ENCODE results near the gene NEK10.

NEK10 gene

GRCh38 chr3:27171113-27171512 is 198.1 kb downstream of the NEK10 start:
- DNase-seq (ENCODE audit: low spot score in 2 of 2) (no peak), ATAC-seq (replicated peaks; ENCODE audit: extremely low read depth, poor library complexity, severe bottlenecking) (no peak)
- Mint-ChIP-seq H3K27me3 (peaks cover 8% of the 10 kb centered on the region), H3K36me3 (ENCODE audit: insufficient read depth) (peaks cover 2% of the 10 kb centered on the region), H3K27ac (ENCODE audit: low read depth) (no peak overlapping the region), H3K4me3 (no peak overlapping the region), H3K4me1 (no peaks in the 10 kb centered on the region), H3K9me3 (no peaks in the 10 kb centered on the region)

GRCh38 chr3:27166888-27167287 is 202.3 kb downstream of the NEK10 start:
- DNase-seq (ENCODE audit: low spot score in 2 of 2) (no peak), ATAC-seq (replicated peaks; ENCODE audit: extremely low read depth, poor library complexity, severe bottlenecking) (no peak)
- no peak overlapping the region for H3K27ac Mint-ChIP-seq (ENCODE audit: low read depth)
- peaks cover 8% of the 10 kb centered on the region for H3K27me3 Mint-ChIP-seq
- H3K4me3 Mint-ChIP-seq: no peak overlapping the region
- no peaks in the 10 kb centered on the region for H3K4me1 Mint-ChIP-seq
- no peaks in the 10 kb centered on the region for H3K9me3 Mint-ChIP-seq
- peaks cover 2% of the 10 kb centered on the region for H3K36me3 Mint-ChIP-seq (ENCODE audit: insufficient read depth)

- H3K4me3 Mint-ChIP-seq: no peak overlapping the region
- ATAC-seq (replicated peaks; ENCODE audit: extremely low read depth, poor library complexity, severe bottlenecking) (no peak), DNase-seq (ENCODE audit: low spot score in 2 of 2) (no peak)
- no peaks in the 10 kb centered on the region for H3K4me1 Mint-ChIP-seq
- H3K9me3 Mint-ChIP-seq: no peaks in the 10 kb centered on the region
- peaks cover 2% of the 10 kb centered on the region for H3K36me3 Mint-ChIP-seq (ENCODE audit: insufficient read depth)
- no peak overlapping the region for H3K27ac Mint-ChIP-seq (ENCODE audit: low read depth)
- peaks cover 8% of the 10 kb centered on the region for H3K27me3 Mint-ChIP-seq
Measured at GRCh38 chr3:27165321-27165721, 203.9 kb downstream of the NEK10 start.

DNA sequence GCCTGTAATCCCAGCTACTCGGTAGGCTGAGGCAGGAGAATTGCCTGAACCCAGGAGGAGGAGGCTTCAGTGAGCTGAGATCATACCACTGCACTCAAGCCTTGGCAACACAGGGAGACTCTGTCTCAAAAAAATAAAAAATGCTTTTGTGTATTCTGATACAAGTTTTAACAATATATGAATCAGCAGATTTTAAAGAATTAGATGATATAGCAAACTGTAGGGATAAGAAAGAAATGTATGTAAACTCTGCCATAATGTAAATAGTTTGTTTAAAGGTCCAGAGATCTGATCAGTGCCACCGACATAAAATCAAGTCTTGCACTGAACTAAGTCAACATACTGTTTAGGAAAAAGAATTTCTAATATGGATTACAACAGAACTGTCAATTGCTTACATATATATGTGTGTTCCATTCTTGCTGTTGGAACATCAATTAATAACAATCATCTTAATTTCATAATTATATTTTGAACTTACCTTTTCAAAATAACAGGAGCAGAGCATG is 208.3 kb downstream of the NEK10 start:
- no peaks in the 10 kb centered on the region for H3K27me3 Mint-ChIP-seq
- H3K4me3 Mint-ChIP-seq: no peak overlapping the region
- ATAC-seq (replicated peaks; ENCODE audit: extremely low read depth, poor library complexity, severe bottlenecking) (no peak), DNase-seq (ENCODE audit: low spot score in 2 of 2) (no peak)
- H3K36me3 Mint-ChIP-seq (ENCODE audit: insufficient read depth): no peaks in the 10 kb centered on the region
- H3K27ac Mint-ChIP-seq (ENCODE audit: low read depth): no peak overlapping the region
- H3K4me1 Mint-ChIP-seq: no peaks in the 10 kb centered on the region
- H3K9me3 Mint-ChIP-seq: no peaks in the 10 kb centered on the region

- no peaks in the 10 kb centered on the region for H3K9me3 Mint-ChIP-seq
- no peaks in the 10 kb centered on the region for H3K36me3 Mint-ChIP-seq (ENCODE audit: insufficient read depth)
- no peaks in the 10 kb centered on the region for H3K27me3 Mint-ChIP-seq
- ATAC-seq (replicated peaks; ENCODE audit: extremely low read depth, poor library complexity, severe bottlenecking) (no peak), DNase-seq (ENCODE audit: low spot score in 2 of 2) (no peak)
- H3K4me3 Mint-ChIP-seq: no peak overlapping the region
- H3K4me1 Mint-ChIP-seq: no peaks in the 10 kb centered on the region
- no peak overlapping the region for H3K27ac Mint-ChIP-seq (ENCODE audit: low read depth)
Measured at GRCh38 chr3:27160146-27160545, 209.0 kb downstream of the NEK10 start.

DNA sequence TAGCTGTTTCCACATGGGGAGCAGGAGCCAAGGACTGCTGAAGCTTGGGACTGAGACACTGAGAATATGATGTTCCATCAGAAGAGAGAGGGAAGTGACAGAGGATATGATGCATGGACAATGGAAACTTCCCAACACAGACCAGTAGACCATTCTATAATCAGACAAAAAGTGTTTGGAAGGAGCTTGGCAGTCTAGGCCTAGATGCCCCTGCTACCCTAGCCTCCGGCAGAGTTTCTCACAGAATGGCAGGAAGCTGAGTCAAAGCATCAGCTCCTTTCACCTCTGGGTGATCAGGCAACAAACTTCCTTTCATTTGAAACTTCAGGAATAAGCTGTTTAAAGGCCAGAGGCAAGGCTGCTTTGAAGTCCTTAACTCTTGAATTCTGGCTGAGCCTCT is 222.0 kb downstream of the NEK10 start:
- DNase-seq (ENCODE audit: low spot score in 2 of 2) (no peak), ATAC-seq (replicated peaks; ENCODE audit: extremely low read depth, poor library complexity, severe bottlenecking) (no peak)
- no peak overlapping the region for H3K4me3 Mint-ChIP-seq
- no peaks in the 10 kb centered on the region for H3K4me1 Mint-ChIP-seq
- no peaks in the 10 kb centered on the region for H3K9me3 Mint-ChIP-seq
- peaks cover 15% of the 10 kb centered on the region for H3K27me3 Mint-ChIP-seq
- no peak overlapping the region for H3K27ac Mint-ChIP-seq (ENCODE audit: low read depth)
- H3K36me3 Mint-ChIP-seq (ENCODE audit: insufficient read depth): no peaks in the 10 kb centered on the region

DNA sequence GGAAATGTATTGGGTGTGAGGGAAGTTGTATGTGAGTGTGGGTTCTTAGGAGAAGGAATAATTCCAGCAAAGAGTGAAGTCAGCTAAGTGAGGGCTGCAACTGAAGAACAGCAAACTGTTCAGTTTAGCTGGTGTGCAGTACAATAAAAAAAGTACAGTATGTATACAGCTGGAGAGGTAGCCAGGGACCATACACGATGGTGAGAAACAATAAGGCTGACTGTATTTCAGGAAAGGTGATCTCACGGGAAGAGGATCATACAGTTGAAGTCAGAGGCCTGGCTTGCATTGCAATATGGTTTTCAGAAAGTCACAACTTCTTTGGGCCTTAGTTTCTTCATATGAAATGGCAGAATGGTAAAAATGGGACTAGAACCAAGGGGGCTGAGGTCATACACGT is 222.4 kb downstream of the NEK10 start:
- no peaks in the 10 kb centered on the region for H3K4me1 Mint-ChIP-seq
- H3K27ac Mint-ChIP-seq (ENCODE audit: low read depth): no peak overlapping the region
- no peak for ATAC-seq (replicated peaks; ENCODE audit: extremely low read depth, poor library complexity, severe bottlenecking)
- no peaks in the 10 kb centered on the region for H3K9me3 Mint-ChIP-seq
- H3K27me3 Mint-ChIP-seq: peaks cover 11% of the 10 kb centered on the region
- no peak overlapping the region for H3K4me3 Mint-ChIP-seq
- no peaks in the 10 kb centered on the region for H3K36me3 Mint-ChIP-seq (ENCODE audit: insufficient read depth)
- DNase-seq (ENCODE audit: low spot score in 2 of 2): no peak

GRCh38 chr3:27145719-27146118 is 223.5 kb downstream of the NEK10 start:
- no peak overlapping the region for H3K27ac Mint-ChIP-seq (ENCODE audit: low read depth)
- no peaks in the 10 kb centered on the region for H3K9me3 Mint-ChIP-seq
- H3K36me3 Mint-ChIP-seq (ENCODE audit: insufficient read depth): no peaks in the 10 kb centered on the region
- no peaks in the 10 kb centered on the region for H3K4me1 Mint-ChIP-seq
- H3K4me3 Mint-ChIP-seq: no peak overlapping the region
- no peaks in the 10 kb centered on the region for H3K27me3 Mint-ChIP-seq
- DNase-seq (ENCODE audit: low spot score in 2 of 2) (no peak), ATAC-seq (replicated peaks; ENCODE audit: extremely low read depth, poor library complexity, severe bottlenecking) (no peak)

DNA sequence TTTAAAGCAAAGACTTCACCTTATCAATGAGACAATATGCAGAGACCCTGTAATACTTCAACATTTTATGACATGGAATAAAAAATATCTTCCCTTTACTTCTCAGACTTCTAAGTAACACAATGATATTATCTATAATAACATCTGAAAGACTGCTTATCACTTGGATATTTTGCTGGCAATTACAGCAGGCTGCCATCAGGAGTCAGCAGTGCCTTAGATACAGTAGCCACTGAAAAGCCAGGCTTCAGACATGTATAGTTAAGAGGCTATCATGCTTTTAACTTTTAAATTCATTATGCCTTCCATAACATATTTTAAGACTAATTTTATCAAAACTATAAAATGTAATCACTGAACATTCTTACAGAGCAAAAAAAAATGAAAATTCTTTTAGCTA is 227.5 kb downstream of the NEK10 start:
- Mint-ChIP-seq H3K9me3 (no peaks in the 10 kb centered on the region), H3K27me3 (peaks cover 13% of the 10 kb centered on the region), H3K4me1 (no peaks in the 10 kb centered on the region), H3K27ac (ENCODE audit: low read depth) (no peak overlapping the region), H3K36me3 (ENCODE audit: insufficient read depth) (no peaks in the 10 kb centered on the region), H3K4me3 (no peak overlapping the region)
- ATAC-seq (replicated peaks; ENCODE audit: extremely low read depth, poor library complexity, severe bottlenecking) (no peak), DNase-seq (ENCODE audit: low spot score in 2 of 2) (no peak)

GRCh38 chr3:27138562-27138961 is 230.6 kb downstream of the NEK10 start:
- peaks cover 13% of the 10 kb centered on the region for H3K27me3 Mint-ChIP-seq
- DNase-seq (ENCODE audit: low spot score in 2 of 2): no peak
- H3K4me1 Mint-ChIP-seq: no peaks in the 10 kb centered on the region
- no peak overlapping the region for H3K27ac Mint-ChIP-seq (ENCODE audit: low read depth)
- no peaks in the 10 kb centered on the region for H3K9me3 Mint-ChIP-seq
- ATAC-seq (replicated peaks; ENCODE audit: extremely low read depth, poor library complexity, severe bottlenecking): no peak
- H3K4me3 Mint-ChIP-seq: no peak overlapping the region
- H3K36me3 Mint-ChIP-seq (ENCODE audit: insufficient read depth): no peaks in the 10 kb centered on the region

- ATAC-seq (replicated peaks; ENCODE audit: extremely low read depth, poor library complexity, severe bottlenecking) (no peak), DNase-seq (ENCODE audit: low spot score in 2 of 2) (no peak)
- Mint-ChIP-seq H3K9me3 (no peaks in the 10 kb centered on the region), H3K36me3 (ENCODE audit: insufficient read depth) (no peaks in the 10 kb centered on the region), H3K27me3 (peaks cover 13% of the 10 kb centered on the region), H3K4me3 (no peak overlapping the region), H3K4me1 (no peaks in the 10 kb centered on the region), H3K27ac (ENCODE audit: low read depth) (no peak overlapping the region)
Measured at GRCh38 chr3:27138005-27138404, 231.2 kb downstream of the NEK10 start.

GRCh38 chr3:27134171-27134796 is 234.9 kb downstream of the NEK10 start:
- ATAC-seq (replicated peaks; ENCODE audit: extremely low read depth, poor library complexity, severe bottlenecking) (peak; percentile 52), DNase-seq (ENCODE audit: low spot score in 2 of 2) (peak; percentile 24 to 27)
- H3K9me3 Mint-ChIP-seq: no peaks in the 10 kb centered on the region
- H3K36me3 Mint-ChIP-seq (ENCODE audit: insufficient read depth): no peaks in the 10 kb centered on the region
- H3K4me1 Mint-ChIP-seq: no peaks in the 10 kb centered on the region
- no peak overlapping the region for H3K4me3 Mint-ChIP-seq
- peaks cover 13% of the 10 kb centered on the region for H3K27me3 Mint-ChIP-seq
- no peak overlapping the region for H3K27ac Mint-ChIP-seq (ENCODE audit: low read depth)

- Mint-ChIP-seq H3K9me3 (no peaks in the 10 kb centered on the region), H3K27ac (ENCODE audit: low read depth) (no peak overlapping the region), H3K4me3 (no peak overlapping the region), H3K27me3 (peaks cover 9% of the 10 kb centered on the region), H3K36me3 (ENCODE audit: insufficient read depth) (no peaks in the 10 kb centered on the region), H3K4me1 (no peaks in the 10 kb centered on the region)
- DNase-seq (ENCODE audit: low spot score in 2 of 2) (no peak), ATAC-seq (replicated peaks; ENCODE audit: extremely low read depth, poor library complexity, severe bottlenecking) (no peak)
Measured at GRCh38 chr3:27133060-27133459, 236.1 kb downstream of the NEK10 start.
